HepG2 (cell line): ENCODE measurements around the gene MID1.

Experiments
- ATRX ChIP-seq: sonication (generic); formaldehyde crosslinking; IDR thresholded peaks from 2 replicates; pipeline ENCODE4 v1.4.0; 2020; ENCODE audit warnings: missing genetic modification reagents, borderline replicate concordance
- ELF1 ChIP-seq: sonication (generic); formaldehyde crosslinking; IDR thresholded peaks from 2 replicates; pipeline ENCODE4 v1.4.0; 2020; ENCODE audit warnings: missing genetic modification reagents
- FOXJ3 ChIP-seq: sonication (generic); formaldehyde crosslinking; IDR thresholded peaks from 2 replicates; pipeline ENCODE4 v1.4.0; 2020; ENCODE audit warnings: missing genetic modification reagents, mild to moderate bottlenecking, borderline replicate concordance
- FOXK1 ChIP-seq: sonication (generic); formaldehyde crosslinking; IDR thresholded peaks from 2 replicates; pipeline ENCODE4 v1.4.0; 2020; ENCODE audit warnings: low read depth, missing genetic modification reagents, borderline replicate concordance
- JARID2 ChIP-seq: sonication (generic); formaldehyde crosslinking; IDR thresholded peaks from 2 replicates; pipeline ENCODE4 v1.8.1; 2023; ENCODE audit warnings: missing genetic modification reagents, inconsistent platforms; ENCODE audit not compliant: insufficient replicate concordance
- MXD4 ChIP-seq: IDR thresholded peaks from 2 replicates; pipeline ENCODE4 v1.6.1; 2016; ENCODE audit warnings: mild to moderate bottlenecking, missing biosample characterization, missing genetic modification reagents
- POLR2A ChIP-seq, 2 experiments: IDR thresholded peaks; 2 replicates each; pipeline ENCODE4 v1.6.1; 2011; ENCODE audit warnings: low read depth in 2 of 2, low read length in 2 of 2, mild to moderate bottlenecking in 1 of 2, moderate library complexity in 1 of 2; ENCODE audit not compliant: insufficient read depth in 1 of 2
- PTBP1 ChIP-seq: fragments of 200-400 bp; formaldehyde crosslinking; IDR thresholded peaks from 2 replicates; pipeline ENCODE4 v1.6.1; 2018; ENCODE audit warnings: low read length, low read depth; ENCODE audit not compliant: poor library complexity, severe bottlenecking
- ZNF546 ChIP-seq: sonication (generic); formaldehyde crosslinking; conservative IDR thresholded peaks from 2 replicates; pipeline ENCODE4 v1.8.1; 2023; ENCODE audit warnings: mild to moderate bottlenecking, missing genetic modification reagents
- ZNF670 ChIP-seq: sonication (generic); formaldehyde crosslinking; IDR thresholded peaks from 2 replicates; pipeline ENCODE4 v1.8.0; 2022; ENCODE audit warnings: mild to moderate bottlenecking, missing genetic modification reagents, borderline replicate concordance
- TF ChIP-seq, protein P1 (sequence below): IDR thresholded peaks from 2 replicates; pipeline ENCODE4 v1.6.1; 2016; ENCODE audit warnings: missing compliant biosample characterization, missing genetic modification reagents, borderline replicate concordance
- TF ChIP-seq, protein P2 (sequence below): sonication (generic); formaldehyde crosslinking; IDR thresholded peaks from 2 replicates; pipeline ENCODE4 v1.8.1; 2023; ENCODE audit warnings: missing genetic modification reagents, inconsistent platforms, borderline replicate concordance
- TF ChIP-seq, protein P3 (sequence below): sonication (generic); formaldehyde crosslinking; IDR thresholded peaks from 2 replicates; pipeline ENCODE4 v1.5.0; 2020; ENCODE audit warnings: mild to moderate bottlenecking, missing genetic modification reagents, moderate library complexity

DNA sequence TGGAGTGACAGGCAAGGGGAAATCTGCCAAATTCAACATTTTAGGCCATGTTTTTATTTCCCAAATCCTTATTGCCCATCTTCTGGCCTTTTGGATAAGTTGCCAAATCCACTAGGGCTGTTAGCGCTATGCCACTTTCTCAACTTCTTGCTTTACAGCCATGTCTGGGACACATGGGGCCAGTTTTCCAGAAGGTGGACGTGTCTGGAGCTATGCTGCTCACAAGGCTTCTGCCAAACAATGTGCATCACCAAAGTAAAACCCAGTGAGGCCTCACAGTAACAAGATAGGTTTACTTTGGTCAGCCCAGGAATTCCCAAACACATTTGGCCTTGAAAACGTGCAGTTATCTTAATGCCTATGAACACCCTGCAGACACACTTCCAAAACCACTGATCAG lies 142.9 kb downstream of the MID1 start:
- no peak for TF ChIP-seq ELF1
- TF ChIP-seq ATRX (CRISPR knock-in tag): no peak
- no peak for TF ChIP-seq JARID2 (CRISPR knock-in tag)
- TF ChIP-seq, protein P1, sequence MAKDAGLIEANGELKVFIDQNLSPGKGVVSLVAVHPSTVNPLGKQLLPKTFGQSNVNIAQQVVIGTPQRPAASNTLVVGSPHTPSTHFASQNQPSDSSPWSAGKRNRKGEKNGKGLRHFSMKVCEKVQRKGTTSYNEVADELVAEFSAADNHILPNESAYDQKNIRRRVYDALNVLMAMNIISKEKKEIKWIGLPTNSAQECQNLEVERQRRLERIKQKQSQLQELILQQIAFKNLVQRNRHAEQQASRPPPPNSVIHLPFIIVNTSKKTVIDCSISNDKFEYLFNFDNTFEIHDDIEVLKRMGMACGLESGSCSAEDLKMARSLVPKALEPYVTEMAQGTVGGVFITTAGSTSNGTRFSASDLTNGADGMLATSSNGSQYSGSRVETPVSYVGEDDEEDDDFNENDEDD (CRISPR knock-in tag): no peak
- TF ChIP-seq, protein P2, sequence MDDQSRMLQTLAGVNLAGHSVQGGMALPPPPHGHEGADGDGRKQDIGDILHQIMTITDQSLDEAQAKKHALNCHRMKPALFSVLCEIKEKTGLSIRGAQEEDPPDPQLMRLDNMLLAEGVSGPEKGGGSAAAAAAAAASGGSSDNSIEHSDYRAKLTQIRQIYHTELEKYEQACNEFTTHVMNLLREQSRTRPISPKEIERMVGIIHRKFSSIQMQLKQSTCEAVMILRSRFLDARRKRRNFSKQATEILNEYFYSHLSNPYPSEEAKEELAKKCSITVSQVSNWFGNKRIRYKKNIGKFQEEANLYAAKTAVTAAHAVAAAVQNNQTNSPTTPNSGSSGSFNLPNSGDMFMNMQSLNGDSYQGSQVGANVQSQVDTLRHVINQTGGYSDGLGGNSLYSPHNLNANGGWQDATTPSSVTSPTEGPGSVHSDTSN (CRISPR knock-in tag): no peak
- no peak for TF ChIP-seq MXD4 (CRISPR knock-in tag)
- no peak for TF ChIP-seq ZNF670
- no peak for TF ChIP-seq POLR2A (IDR thresholded peaks at IDR 0.05; ENCODE audit: insufficient read depth in 1 of 2, low read depth in 2 of 2, low read length in 2 of 2)
- TF ChIP-seq, protein P3, sequence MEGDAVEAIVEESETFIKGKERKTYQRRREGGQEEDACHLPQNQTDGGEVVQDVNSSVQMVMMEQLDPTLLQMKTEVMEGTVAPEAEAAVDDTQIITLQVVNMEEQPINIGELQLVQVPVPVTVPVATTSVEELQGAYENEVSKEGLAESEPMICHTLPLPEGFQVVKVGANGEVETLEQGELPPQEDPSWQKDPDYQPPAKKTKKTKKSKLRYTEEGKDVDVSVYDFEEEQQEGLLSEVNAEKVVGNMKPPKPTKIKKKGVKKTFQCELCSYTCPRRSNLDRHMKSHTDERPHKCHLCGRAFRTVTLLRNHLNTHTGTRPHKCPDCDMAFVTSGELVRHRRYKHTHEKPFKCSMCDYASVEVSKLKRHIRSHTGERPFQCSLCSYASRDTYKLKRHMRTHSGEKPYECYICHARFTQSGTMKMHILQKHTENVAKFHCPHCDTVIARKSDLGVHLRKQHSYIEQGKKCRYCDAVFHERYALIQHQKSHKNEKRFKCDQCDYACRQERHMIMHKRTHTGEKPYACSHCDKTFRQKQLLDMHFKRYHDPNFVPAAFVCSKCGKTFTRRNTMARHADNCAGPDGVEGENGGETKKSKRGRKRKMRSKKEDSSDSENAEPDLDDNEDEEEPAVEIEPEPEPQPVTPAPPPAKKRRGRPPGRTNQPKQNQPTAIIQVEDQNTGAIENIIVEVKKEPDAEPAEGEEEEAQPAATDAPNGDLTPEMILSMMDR (CRISPR knock-in tag): no peak
- no peak for TF ChIP-seq FOXK1 (CRISPR knock-in tag)
- no peak for TF ChIP-seq ZNF546
- no peak for TF ChIP-seq FOXJ3
- TF ChIP-seq PTBP1: no peak
